HG02798 (cell line): Measurements from ENCODE around the gene SMYD3.
"Not testable (repeated sequence)": the region's sequence is repeated elsewhere in the genome, so short reads cannot be mapped to it uniquely, and the experiment has no call there.

Source experiments
- ATAC-seq: cut with Tn5 transposase; IDR thresholded peaks from one replicate; pipeline ENCODE4 v1.9.1; 2021; ENCODE audit warnings: mild to moderate bottlenecking; ENCODE audit not compliant: unreplicated experiment, poor library complexity

Gene SMYD3

DNA sequence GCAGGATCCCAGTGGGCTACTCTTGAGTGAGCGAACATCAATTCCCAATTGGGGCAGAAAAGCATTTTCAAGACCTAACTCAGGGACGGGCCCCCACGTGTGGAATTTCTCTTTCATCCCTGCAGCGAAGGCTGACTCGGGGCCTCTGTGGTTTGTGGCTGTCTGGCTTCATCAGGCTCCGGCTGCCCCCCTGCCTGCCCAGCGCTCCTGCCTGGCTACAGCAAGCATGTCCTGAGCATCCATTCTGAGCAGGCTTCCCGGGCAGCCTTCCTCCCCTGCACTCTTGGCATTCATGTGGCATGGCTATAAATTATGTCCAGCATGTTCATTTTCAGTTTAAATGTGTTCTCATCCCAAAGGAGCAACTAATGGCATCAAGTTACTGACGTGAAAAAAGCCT, 764.2 kb downstream of the SMYD3 start:
- ATAC-seq, result no peak

DNA sequence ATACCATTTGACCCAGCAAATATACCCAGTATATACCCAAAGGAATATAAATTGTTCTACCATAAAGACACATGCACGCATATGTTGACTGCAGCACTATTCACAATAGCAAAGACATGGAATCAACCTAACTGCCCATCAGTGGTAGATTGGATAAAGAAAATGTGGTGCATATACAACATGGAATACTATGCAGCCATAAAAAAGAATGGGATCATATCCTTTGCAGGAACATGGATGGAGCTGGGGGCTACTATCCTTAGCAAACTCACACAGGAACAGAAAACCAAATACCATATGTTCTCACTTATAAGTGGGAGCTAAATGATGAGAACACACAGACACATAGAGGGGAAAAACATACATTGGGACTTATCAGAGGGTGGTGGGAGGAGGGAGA, 766.7 kb downstream of the SMYD3 start:
- ATAC-seq, result not testable (repeated sequence)

DNA sequence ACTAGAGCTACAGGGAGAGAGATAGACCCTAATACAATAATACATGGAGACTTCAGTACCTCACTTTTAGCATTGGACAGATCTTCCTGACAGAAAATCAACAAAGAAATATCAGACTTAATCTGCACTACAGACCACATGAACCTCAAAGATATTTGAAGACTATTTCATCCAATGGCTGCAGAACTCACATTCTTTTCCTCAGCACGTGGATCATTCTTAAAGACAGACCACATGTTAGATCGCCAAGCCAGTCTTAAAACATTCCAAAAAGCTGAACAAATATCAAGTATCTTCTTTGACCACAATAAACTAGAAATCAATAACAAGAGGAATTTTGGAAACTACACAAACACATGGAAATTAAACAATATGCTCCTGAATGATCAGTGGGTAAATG, 776.3 kb downstream of the SMYD3 start:
- ATAC-seq, result no peak

DNA sequence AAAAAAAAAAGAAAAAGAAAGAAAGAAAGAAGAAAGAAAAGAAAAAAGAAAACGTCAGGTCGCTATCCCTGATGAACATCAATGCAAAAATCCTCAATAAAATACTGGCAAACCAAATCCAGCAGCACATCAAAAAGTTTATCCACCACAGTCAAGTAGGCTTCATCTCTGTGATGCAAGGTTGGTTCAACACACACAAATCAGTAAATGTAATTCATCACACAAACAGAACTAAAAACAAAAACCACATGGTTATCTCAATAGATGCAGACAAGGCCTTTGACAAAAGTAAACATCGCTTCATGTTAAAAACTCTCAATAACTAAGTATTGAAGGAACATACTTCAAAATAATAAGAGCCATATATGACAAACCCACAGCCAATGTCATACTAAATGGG, 779.0 kb downstream of the SMYD3 start:
- ATAC-seq, result not testable (repeated sequence)

DNA sequence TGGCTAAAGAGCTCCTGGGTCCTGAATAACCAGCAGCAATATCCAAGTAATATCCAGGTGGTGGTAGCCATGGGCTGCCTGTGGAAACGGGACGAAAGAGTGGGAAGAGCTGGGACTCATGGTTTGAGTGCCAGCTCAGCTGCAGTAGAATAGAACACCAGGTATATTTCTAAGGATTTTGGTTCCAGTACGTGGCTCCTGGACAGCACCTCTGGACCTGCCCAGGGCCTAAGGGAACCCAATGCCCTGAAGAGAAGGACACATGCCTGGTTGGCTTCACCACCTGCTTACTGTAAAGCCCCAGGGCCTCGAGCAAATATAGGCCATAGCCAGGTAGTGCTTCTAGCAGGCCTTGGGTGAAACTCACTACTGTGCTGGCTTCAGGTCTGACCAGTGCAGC, 785.6 kb downstream of the SMYD3 start:
- ATAC-seq, result no peak

DNA sequence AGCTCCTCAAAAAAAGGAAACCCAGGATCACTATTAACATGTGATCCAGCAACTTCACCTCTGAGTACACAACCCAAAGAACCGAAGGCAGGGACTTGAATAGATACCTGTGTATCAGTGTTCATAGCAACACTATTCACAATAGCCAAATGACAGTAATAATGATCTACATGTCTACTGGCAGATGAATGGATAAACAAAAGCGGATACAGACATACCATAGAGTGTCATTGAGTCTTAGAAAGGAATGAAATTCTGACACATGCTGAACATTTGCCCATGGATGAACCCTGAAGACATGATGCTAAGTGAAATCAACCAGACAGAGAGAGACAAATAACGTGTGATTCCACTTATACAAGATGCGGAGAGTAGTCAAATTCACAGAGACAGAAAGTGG, 788.1 kb downstream of the SMYD3 start:
- no peak for ATAC-seq

DNA sequence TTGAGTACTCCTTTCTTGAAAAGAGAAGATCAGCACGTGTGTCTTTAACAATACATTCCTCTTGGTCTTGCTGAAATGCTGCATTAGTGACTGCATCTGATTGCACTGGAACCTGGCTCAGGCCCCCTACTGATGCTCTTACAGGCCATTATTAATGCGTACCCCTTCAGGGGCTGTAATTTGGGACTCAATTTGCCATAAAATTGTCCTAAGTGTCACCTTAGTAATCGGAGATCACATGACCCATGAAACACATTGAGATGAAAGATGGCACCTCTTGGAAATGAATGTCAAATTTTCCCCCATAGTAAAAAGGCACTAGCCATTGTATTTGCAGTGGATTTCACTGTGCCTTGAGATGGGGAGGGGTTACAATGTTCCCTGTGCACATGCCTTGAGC, 789.0 kb downstream of the SMYD3 start:
- no peak for ATAC-seq

DNA sequence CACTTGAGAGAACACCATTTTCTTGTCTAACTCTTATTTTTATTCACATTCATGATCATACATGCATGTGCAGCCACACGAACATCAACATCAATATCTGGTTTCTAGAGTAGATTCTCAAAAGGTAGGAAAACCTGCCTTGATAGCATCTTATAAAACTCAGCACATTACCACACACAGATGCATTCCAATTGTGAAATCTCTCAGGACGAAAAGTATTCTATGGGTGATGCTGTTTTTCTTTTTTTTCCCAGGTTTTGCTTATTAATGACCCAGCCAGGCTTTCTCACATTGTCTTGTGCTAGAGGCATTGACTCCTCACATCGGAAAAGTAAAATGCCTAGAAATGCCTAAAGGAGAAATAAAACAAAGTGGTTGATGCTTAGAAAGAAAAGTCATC, 789.5 kb downstream of the SMYD3 start:
- no peak for ATAC-seq

DNA sequence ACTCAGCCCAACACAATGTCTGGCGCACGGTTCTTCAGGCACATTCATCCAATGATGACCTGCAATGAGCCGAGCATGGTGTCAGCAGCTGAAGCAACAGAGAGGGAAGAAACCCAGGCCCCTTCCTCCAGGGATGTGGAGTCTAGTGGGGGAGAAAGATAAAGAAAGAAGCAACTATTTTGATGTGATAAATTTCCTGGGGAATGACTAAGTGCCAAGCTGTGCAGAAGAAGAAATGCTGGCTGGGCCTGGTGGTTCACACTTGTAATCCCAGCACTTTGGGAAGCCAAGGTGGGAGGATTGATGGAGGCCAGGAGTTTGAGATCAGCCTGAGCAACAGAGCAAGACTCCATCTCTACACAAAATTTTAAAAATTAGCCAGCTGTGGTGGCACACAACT, 790.5 kb downstream of the SMYD3 start:
- no peak for ATAC-seq

DNA sequence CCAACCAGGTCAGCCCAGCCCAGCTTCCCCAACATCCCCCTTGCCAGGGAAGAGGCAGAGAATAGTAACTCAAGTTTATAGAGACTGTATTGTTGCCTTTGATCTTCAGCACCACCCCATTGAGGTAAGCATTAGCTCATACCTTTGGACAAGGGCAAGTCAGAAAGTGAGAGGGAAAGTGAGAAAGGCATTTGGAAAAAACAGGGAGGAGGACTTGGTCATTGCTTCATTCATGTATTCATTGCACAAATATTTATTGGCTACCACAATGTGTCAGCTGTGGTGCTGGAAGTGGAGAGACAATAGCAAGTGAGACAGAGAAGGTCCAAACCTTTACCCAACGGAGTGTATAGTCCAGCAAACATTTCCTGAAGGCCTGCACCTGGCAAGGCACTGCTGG, 791.1 kb downstream of the SMYD3 start:
- ATAC-seq, result no peak

DNA sequence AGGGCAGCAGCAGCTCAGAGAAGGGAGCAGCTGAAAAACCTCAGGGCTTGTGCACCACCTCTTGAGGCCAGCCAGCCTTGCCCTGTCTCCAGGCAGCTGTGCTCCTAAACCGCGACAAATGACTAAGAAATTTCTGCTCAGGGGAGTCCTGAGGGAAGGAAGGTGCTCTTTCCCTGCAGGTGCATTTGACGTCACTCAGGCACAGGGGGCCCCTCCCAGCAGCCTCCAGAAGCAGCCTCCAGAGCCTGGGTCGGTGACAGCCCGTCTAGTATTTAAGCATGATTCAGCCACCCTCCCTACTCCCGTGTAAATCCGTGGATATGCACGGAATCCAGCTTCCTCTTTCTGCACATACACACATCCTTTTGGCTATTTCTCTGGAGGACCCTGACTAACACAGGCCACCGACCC, 791.8 kb downstream of the SMYD3 start:
- no peak for ATAC-seq

DNA sequence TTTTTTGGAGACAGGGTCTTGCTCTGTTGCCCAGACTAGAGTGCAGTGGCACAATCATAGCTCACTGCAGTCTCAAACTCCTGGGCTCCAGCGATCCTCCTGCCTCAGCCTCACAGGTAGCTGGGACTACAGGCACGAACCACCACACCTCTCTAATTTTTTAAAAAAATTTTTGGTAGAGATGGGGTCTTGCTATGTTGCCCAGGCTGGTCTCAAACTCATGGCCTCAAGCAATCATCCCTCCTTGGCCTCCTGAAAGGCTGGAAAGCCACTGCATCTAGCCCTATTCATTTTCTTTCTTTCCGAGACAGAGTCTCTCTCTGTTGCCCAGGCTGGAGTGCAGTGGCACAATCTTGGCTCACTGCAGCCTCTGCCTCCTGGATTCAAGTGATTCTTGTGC, 793.1 kb downstream of the SMYD3 start:
- not testable (repeated sequence) for ATAC-seq

DNA sequence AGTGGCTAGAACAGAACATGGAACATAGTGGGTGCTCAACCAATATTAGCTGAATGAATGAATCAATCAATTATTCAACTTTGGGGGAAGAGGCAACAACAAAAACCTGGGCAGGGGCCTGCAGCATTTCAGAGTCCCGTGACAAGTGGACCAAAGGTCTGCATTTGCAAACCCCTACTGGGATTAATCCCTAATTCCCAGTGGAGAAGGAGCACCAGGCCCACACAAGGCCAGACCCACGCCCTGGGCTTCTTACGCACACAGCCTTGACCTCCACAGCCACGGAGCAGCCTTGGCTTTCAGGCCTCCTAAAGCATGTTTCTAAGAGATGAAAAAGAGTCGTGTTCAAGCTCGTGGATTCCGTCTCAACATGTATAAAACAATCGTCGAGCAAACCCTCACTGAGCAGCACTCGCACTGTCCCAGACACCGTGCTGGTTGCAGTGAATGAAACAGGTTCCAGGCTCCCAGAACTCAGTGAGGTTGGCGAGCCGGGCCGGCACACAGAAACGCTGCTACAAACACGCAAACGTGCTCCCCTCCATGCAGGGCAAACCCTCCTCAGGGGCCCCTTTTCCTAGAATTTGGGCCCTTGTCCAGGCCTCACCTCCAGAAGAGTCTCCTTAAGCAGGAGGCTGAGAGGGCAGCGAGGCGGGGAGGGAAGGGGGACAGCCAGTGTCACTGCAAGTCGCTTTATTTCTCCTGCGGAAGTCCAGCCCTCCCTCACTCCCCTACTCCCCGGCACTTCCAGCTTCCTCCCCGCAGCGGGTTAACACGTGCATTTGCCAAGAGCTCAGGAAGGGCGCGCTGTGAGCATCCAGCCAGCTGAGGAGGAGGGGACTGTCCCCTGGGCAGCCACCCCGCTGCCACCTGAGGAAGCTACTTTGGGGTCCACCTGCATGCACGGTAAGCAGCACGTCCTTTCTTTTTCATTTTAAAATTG, 795.8 kb downstream of the SMYD3 start:
- no peak for ATAC-seq

DNA sequence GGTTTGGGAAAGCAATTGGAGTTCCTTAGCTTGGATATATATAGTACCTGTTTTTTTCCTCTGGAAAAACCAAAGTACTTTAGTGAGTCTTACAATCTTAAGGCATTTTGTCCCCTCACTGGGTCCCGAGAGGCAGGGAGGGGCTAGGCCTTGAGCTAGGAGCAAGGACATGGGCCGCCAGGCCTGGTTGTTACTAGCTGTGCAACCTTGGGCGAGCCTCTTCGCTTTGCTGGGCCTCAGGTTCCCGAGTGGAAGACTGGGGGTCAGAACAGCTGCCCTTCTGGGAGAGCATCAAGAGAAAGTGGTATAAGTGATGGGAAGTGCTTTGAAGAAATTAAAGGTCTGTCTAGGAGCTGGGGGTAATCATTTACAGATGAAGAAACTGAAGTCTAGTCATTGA, 799.1 kb downstream of the SMYD3 start:
- ATAC-seq, result no peak

DNA sequence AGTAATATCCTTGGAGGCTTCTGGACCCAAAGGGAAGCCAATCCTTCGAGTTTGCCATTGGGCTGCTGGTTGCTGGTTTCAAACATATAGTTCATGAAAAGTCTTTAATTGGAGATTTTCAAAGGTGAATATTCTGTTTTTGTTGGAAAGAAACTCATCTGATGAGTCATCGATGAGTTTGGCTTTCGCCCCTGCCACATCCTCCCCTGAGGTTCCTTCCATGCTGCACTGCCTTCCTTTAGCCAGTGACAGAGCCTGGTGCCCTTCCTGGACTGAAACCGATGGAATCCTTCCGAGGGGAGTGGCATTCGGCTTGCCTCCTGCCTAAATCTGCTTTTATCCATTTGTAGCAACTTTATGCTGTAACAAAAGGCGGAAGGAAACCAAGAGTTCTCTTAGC, 802.3 kb downstream of the SMYD3 start:
- ATAC-seq, result no peak

DNA sequence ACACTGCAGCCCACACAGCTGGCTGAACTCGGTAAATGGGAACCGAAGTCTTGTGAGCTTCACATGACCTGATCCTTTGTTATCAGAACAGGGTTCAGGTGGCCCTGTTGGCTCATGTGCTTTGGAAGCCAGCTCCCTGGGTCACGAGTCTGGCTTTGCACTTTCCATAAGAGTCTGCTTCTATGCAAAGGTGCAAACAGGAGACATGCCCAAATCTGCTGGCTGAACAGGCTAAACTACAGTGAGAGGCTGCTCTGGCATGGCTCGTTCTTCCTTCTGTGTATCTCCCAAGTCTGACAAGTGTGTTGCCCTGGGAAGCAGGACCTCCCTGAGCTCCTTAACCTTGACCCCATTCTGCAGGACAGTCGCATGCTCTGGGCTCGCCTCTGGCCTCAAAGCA, 802.7 kb downstream of the SMYD3 start:
- ATAC-seq, result no peak

DNA sequence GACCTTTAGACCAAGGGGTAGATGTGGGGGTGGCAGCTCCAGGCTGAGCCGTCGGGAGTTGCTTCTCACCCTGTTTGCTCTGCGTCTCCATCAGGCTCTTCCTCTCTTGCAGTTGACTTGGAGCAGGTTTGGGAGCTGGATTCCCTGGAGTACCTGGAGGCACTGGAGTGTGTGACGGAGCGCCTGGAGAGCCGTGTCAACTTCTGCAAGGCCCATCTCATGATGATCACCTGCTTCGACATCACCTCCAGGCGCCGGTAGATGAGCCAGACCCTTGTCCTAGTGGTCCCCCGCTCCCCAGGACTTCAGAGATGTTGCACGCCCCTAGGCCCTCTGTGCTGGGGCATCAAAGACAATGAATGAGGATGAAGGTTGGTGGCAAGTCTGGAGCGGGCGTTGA, 804.7 kb downstream of the SMYD3 start:
- no peak for ATAC-seq

DNA sequence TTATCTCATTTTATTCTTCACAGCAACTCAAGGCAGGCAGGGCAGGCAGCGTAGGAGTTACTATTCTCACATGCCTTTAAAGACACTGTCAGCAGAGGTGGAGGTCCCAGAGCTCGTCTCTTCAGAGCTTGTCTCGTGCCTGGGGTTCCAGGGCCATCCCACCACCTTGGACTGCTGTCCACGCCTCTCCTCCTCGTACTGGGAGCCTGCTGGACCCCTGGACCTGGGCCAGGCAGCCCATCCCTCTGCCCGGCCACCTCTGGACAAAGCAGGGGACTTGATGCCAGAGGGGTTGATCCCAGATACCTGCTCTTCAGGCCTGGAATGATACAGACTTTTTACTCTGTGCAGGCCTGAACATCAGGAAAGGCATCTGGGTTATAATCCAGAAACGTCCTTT, 805.4 kb downstream of the SMYD3 start:
- no peak for ATAC-seq

DNA sequence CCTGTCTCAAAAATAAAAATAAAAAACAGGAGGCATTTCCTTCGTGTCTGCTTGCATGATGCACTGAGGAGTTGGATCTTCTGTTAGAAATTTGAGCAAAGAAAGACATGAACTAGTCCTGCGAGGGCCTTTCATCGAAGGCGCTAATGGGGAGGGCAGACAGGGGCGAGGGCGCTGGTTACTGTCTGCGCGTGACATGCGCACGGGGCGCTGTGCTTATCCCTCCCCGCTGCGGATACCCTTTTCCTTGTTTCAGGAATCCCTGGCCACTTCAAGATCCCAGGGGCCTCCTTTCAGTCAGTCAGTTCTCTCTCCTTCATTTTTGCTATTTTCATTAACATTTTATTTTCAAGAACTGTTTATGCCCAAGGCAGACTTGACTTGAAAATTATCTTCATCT, 806.4 kb downstream of the SMYD3 start:
- no peak for ATAC-seq
